GM19351 (cell line): ENCODE measurements around the gene SNX5.
"Not testable (repeated sequence)": the region's sequence is repeated elsewhere in the genome, so short reads cannot be mapped to it uniquely, and the experiment has no call there.

Source experiments
- ATAC-seq: cut with Tn5 transposase; IDR thresholded peaks from one replicate; pipeline ENCODE4 v1.9.1; 2021; ENCODE audit warnings: mild to moderate bottlenecking, moderate library complexity; ENCODE audit not compliant: unreplicated experiment

The SNX5 gene

GRCh38 chr20:17960927-17961586, 7.5 kb downstream of the SNX5 start:
- ATAC-seq: peak; percentile 29

DNA sequence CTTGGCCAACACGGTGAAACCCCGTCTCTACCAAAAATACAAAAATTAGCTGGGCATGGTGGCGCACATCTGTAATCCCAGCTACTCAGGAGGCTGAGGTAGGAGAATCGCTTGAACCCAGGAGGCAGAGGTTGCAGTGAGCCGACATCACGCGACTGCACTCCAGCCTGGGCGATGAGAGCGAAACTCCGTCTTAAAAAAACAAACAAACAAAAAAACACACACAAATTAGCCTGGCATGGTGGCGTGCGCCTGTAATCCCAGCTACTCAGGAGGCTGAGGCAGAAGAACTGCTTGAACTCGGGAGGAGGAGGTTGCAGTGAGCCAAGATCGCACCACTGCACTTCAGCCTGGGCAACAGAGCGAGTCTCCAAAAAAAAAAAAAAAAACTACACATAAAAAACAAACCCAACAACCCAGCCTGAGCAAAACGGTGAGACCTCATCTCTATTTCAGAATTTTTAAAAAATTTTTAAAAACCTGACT, 8.2 kb downstream of the SNX5 start:
- not testable (repeated sequence) for ATAC-seq

DNA sequence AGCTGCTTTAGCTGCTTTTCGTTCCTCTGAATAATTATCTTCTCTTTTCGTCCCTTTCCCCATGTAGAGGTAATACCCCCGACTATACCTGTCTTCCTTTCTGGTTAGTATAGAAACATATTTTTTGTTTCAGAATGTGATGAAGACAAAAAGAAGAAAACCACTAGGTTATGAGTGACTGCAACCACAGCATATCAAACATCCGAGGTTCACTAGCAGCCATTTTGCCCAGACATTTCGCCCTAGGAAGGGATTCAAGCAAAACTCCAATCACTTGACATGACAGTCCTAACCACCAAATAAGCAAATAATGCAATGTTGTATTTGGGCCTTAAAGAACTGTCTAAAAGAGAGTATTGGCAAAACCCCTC, 9.4 kb downstream of the SNX5 start:
- ATAC-seq: peak; percentile 30

DNA sequence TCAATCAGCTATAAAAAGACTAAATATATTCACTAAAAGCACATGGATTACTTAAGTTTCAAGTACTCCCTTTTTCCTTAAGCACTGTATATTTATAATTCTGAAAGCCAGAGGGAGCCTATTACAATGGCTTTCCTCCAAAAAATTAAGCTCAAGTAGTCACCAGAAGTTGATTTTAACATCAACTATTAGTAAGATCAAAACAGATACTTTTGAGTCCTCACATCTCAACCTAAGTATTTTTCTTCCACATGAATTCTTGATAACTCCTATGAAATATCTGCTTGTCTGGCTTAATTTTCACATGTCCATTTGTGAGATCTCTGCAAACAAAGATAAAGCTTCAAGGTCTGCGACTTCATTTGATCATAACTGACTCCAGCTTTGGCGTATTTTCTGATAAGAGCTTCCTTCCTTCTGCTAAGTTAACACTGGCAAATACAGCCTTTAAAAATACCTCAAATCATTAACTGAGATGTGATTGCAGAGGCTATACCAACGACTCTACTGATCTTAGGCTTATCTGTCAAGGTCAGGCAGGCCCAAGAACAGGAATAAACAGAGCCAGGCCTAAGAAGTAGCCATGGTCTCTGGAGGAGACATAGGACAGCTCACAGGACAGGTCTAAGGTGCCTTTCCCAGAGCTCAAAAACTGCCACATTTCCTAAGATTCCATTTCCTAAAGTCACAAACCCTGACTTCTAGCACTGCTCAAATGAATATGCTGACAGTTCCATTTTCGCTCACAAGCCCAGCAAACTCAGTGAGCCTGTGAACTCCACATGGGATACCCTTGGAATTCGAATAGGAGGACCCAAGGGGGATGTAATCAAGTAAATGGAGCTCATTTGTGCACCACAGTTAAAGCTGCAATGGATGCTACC, 10.0 kb downstream of the SNX5 start:
- no peak for ATAC-seq

DNA sequence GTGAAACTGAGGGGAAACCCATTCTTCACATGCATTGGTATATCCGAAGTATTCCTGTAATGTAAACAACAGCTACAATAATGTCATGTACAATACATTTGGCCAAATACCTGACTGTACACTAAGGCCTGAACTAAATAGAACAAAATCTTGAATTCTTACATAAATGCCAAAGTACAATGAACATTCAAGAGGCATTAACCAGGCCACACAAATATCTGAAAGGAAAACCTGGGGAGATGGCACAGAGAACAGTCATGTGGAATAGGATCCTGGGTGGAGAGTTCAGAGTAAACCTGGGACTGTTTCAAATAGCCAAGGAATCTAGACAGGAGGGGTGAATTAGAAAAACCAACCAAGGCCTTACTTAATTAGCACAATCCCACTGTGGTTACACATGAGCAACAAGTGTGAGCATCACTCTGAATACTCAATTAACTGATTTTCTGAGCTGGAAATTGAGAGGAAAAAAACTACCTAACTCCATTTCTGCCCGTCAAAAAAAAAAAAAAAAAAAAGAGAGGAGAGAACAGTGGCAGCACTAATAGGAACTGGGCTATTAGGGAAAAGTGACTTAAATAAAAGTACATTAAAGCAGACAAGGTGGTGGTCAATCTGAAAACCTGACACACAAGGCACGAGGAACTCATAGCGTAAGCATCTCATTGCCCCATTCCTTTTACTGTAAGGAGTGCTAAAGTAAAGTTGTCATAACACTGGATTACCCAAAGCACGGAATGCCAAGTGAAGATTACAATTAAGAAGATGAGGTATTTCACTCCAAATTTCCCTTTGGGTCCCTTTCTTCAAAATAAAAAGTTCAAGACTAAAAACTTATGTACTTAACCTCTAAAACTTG, 10.9 kb downstream of the SNX5 start:
- no peak for ATAC-seq

DNA sequence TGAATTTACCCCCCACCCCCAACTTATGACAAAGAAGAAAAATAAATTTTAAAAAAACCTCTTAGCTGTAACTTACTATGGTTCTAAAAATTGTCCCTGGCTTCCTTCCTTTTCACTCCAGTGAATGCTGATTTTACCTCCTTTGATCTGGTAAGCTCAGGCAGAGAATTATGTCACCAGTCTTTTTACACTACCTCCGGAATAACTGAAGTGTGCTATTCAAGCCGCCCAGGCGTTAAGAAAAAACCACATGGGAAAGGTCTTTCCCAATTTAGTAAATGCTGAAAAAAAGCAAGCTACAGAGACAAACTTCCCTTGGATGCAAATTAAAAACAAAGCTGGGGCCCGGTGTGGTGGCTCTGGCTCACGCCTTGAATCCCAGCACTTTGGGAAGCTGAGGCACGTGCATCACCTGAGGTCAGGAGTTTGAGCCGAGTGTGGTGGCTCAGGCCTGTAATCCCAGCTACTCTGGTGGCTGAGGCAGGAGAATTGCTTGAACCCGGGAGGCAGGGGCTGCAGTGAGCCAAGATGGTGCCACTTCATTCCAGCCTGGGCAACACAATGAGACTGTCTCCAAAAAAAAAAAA, 12.4 kb downstream of the SNX5 start:
- ATAC-seq: no peak

GRCh38 chr20:17955302-17955701, 13.3 kb downstream of the SNX5 start:
- no peak for ATAC-seq

- no peak for ATAC-seq
Observed at GRCh38 chr20:17953935-17954334, 14.7 kb downstream of the SNX5 start.

- no peak for ATAC-seq
Observed at GRCh38 chr20:17952692-17953684, 15.6 kb downstream of the SNX5 start.

GRCh38 chr20:17951323-17951722, 17.3 kb downstream of the SNX5 start:
- no peak for ATAC-seq

- no peak for ATAC-seq
Observed at GRCh38 chr20:17950670-17951069, 17.9 kb downstream of the SNX5 start.

GRCh38 chr20:17949899-17950298, 18.7 kb downstream of the SNX5 start:
- ATAC-seq: no peak

DNA sequence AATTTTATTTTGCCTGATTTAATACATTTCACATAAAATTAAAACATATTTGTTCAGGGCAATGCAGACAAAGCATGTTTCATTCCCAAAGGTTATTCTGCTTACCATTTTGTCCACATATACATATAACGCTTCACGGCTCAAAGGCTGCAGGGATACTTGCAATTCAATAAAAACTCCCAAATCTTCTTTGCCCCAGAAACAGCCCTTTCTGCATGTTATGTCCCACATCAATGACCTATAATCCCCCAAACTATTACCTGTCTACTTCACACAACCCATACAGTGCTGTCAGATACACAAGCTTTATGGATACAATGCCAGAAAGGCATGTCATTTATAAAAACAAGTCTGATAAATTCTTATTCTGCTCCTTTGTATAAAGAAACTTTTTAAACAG, 20.2 kb downstream of the SNX5 start:
- ATAC-seq: no peak

GRCh38 chr20:17947474-17947815, 21.1 kb downstream of the SNX5 start:
- no peak for ATAC-seq

GRCh38 chr20:17946572-17947473, 21.8 kb downstream of the SNX5 start:
- ATAC-seq: no peak

DNA sequence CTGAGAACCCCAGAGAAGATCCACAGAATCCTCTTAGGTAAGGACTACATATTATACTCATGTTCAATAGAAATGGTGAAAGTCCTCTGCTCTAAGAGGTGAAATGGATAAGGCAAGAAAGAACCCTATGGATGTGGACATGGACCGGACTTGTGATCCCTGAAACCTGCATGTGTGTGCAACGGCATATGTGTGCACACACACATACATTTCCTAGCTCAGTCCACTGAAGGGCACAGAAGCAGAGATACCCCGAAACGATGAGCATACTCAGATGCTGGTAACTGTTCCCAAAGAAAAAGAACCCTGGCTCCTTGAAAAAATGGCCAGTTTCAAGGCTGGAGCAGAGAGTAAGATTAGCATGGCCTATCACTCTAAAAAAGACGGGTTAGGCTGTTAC, 22.6 kb downstream of the SNX5 start:
- ATAC-seq: no peak

GRCh38 chr20:17944854-17945474, 23.6 kb downstream of the SNX5 start:
- no peak for ATAC-seq

DNA sequence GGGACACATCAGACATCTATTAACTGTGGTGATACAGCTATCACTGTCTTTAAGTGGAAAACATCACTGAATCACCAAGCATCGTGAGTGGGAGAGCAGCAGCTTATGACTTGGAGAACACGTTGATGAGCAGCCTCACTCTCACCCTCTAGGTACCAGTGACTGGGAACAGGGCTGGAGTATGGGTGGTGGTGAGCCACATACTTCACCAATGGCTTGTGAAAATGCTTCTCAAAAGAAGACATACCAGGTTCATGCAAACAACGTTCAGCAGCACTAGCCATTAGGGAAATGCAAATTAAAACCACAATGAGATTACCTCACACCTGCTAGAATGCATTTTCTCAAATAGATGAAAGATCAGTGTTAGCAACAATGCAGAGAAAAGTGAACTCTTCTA, 25.3 kb downstream of the SNX5 start:
- peak; percentile 78 for ATAC-seq
